Measurements from ENCODE around the gene HES2.
"Not testable (repeated sequence)": the region's sequence is repeated elsewhere in the genome, so short reads cannot be mapped to it uniquely, and the experiment has no call there.

Gene HES2

GRCh38 chr1:6409733-6410132, 10.0 kb downstream of the HES2 start:
- DNase-seq (ENCODE audit: low read depth in 2 of 2) = no peak
- H3K4me3 ChIP-seq (replicated peaks in 1 of 2; ENCODE audit: low read depth in 2 of 2, low read length in 2 of 2) = no peak overlapping the region
- TF ChIP-seq CTCF (IDR thresholded peaks at IDR 0.05; ENCODE audit: low read depth, low read length) = no peak

- TF ChIP-seq CTCF (IDR thresholded peaks at IDR 0.05; ENCODE audit: low read depth, low read length) = no peak
- no peak for DNase-seq (ENCODE audit: low read depth in 2 of 2)
- no peak overlapping the region for H3K4me3 ChIP-seq (replicated peaks in 1 of 2; ENCODE audit: low read depth in 2 of 2, low read length in 2 of 2)
These were observed 10.7 kb downstream of the HES2 start for GRCh38 chr1:6409053-6409452.

GRCh38 chr1:6408023-6408422, 11.7 kb downstream of the HES2 start:
- DNase-seq (ENCODE audit: low read depth in 2 of 2) = peak in 1 of 2 donors; percentile 40
- H3K4me3 ChIP-seq (replicated peaks in 1 of 2; ENCODE audit: low read depth in 2 of 2, low read length in 2 of 2) = no peak overlapping the region
- TF ChIP-seq CTCF (IDR thresholded peaks at IDR 0.05; ENCODE audit: low read depth, low read length) = no peak

- H3K4me3 ChIP-seq (replicated peaks in 1 of 2; ENCODE audit: low read depth in 2 of 2, low read length in 2 of 2) = no peak overlapping the region
- no peak for TF ChIP-seq CTCF (IDR thresholded peaks at IDR 0.05; ENCODE audit: low read depth, low read length)
- DNase-seq (ENCODE audit: low read depth in 2 of 2) = no peak
These were observed 18.0 kb downstream of the HES2 start for GRCh38 chr1:6401673-6402072.

- DNase-seq (ENCODE audit: low read depth in 2 of 2) = no peak
- no peak overlapping the region for H3K4me3 ChIP-seq (replicated peaks in 1 of 2; ENCODE audit: low read depth in 2 of 2, low read length in 2 of 2)
- no peak for TF ChIP-seq CTCF (IDR thresholded peaks at IDR 0.05; ENCODE audit: low read depth, low read length)
These were observed 20.4 kb downstream of the HES2 start for GRCh38 chr1:6399294-6399693.

- DNase-seq (ENCODE audit: low read depth in 2 of 2) = no peak
- TF ChIP-seq CTCF (IDR thresholded peaks at IDR 0.05; ENCODE audit: low read depth, low read length) = no peak
- H3K4me3 ChIP-seq (replicated peaks in 1 of 2; ENCODE audit: low read depth in 2 of 2, low read length in 2 of 2) = no peak overlapping the region
These were observed 21.8 kb downstream of the HES2 start for GRCh38 chr1:6397844-6398441.

- no peak overlapping the region for H3K4me3 ChIP-seq (replicated peaks in 1 of 2; ENCODE audit: low read depth in 2 of 2, low read length in 2 of 2)
- TF ChIP-seq CTCF (IDR thresholded peaks at IDR 0.05; ENCODE audit: low read depth, low read length) = peak; percentile 1
- no peak for DNase-seq (ENCODE audit: low read depth in 2 of 2)
These were observed 22.7 kb downstream of the HES2 start for GRCh38 chr1:6396998-6397397.

GRCh38 chr1:6395781-6396244, 23.9 kb downstream of the HES2 start:
- not testable (repeated sequence) for DNase-seq (ENCODE audit: low read depth in 2 of 2); H3K4me3 ChIP-seq (replicated peaks in 1 of 2; ENCODE audit: low read depth in 2 of 2, low read length in 2 of 2)

- not testable (repeated sequence) for DNase-seq (ENCODE audit: low read depth in 2 of 2); H3K4me3 ChIP-seq (replicated peaks in 1 of 2; ENCODE audit: low read depth in 2 of 2, low read length in 2 of 2)
These were observed 24.6 kb downstream of the HES2 start for GRCh38 chr1:6395130-6395529.

Measured in cardiac fibroblast (primary cell).